ENCODE data around the gene ZC3H4. TPM values are rescaled to one million over a fixed set of nuclear protein-coding genes. Genes with fewer than 3 reads are reported as not detected.
A peak's percentile ranks its signal among the peaks of the same experiment; 100 is the strongest.

The ZC3H4 gene
- total and polyA plus RNA-seq, 9 of the 15 experiments (the other 6 are each of a cell fraction or from before 2014, with no cell fraction given), result 2.2 to 75.6 (median 18.3) TPM

DNA sequence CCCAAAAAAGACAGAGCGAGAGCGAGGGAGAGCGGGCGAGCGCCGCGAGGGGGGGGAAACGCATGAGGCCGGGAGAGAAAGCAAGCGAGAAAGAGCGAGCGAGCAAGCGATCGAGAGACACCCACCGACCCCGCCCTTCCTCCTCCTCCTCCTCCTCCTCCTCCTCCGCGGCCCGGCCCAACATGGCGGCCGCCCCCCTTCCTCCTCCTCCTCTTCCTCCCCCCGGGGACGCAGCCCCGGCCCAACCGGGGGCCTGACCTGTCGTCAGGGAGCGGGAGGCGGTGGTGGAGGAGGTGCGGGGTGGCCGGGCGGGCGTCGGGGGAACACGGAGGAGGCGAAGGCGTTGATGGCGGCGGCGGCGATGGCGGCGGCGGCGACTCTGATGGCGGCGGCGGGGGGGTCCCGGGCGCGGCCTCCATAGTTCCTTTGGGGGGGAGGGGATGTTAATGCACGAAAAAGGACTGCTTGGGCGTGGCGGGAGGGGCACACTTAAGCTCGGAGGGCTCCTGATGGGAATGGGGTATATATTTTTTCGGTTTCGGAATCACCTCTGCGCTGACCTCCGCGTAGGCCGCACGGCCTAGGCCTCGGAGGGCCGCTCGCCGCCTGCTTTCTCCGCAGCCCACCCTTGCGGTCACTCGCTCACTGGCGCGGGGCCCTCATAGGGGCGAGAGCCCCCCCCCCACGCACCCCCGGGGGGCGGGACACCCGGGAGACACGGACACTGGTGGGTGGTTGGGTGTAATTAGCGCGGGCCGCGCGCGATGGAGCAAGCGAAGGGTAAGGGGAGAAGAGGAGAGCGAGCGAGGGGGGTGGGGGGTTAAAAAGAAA, 1.2 kb downstream of the ZC3H4 start (continued):
- TF ChIP-seq KAT7 (CRISPR knock-in tag; IDR thresholded peaks at IDR 0.05; ENCODE audit: borderline replicate concordance) (no peak; the same call in 1 of the 2 replicates), TOE1 (IDR thresholded peaks at IDR 0.05; ENCODE audit: borderline replicate concordance) (no peak), TOE1 (CRISPR knock-in tag; IDR thresholded peaks at IDR 0.05; ENCODE audit: borderline replicate concordance, low read depth) (no peak), ZFP36 (IDR thresholded peaks at IDR 0.05; ENCODE audit: low read depth, low read length, partially characterized antibody) (peak; percentile 30), EHMT2 (IDR thresholded peaks at IDR 0.05) (no peak), ETV1 (tag; conservative IDR thresholded peaks at IDR 0.05; ENCODE audit: low read depth) (no peak), FOXK1 (CRISPR knock-in tag; IDR thresholded peaks at IDR 0.05; ENCODE audit: borderline replicate concordance) (0 out of 2 replicates have a peak, but pooled peaks have one; percentile 50), RBM22 (IDR thresholded peaks at IDR 0.05; ENCODE audit: low read depth, low read length, poor library complexity, severe bottlenecking) (peak; percentile 93), GABPA (tag; conservative IDR thresholded peaks at IDR 0.05; ENCODE audit: low read depth) (peak; percentile 23; the same call in 1 of the 2 replicates), ZBTB9 (CRISPR knock-in tag; IDR thresholded peaks at IDR 0.05) (0 out of 2 replicates have a peak, but pooled peaks have one; percentile 61), ZNF274 (IDR thresholded peaks at IDR 0.05; ENCODE audit: borderline replicate concordance, low read depth, low read length) (no peak), PHF20 (IDR thresholded peaks at IDR 0.05; ENCODE audit: partially characterized antibody) (peak; percentile 34), CBX2 (IDR thresholded peaks at IDR 0.05; ENCODE audit: insufficient read depth, low read length, poor library complexity, severe bottlenecking) (no peak), ZNF121 (CRISPR knock-in tag; conservative IDR thresholded peaks at IDR 0.05) (no peak), PCBP1 (IDR thresholded peaks at IDR 0.05; ENCODE audit: low read depth, low read length, poor library complexity, severe bottlenecking) (no peak), ZNF512 (tag; IDR thresholded peaks at IDR 0.05) (no peak), SP2 (IDR thresholded peaks at IDR 0.05; ENCODE audit: extremely low read depth, low read depth, low read length, poor library complexity, severe bottlenecking) (no peak), PRDM10 (IDR thresholded peaks at IDR 0.05; ENCODE audit: partially characterized antibody) (peak; percentile 12)
- TF ChIP-seq, protein P1, sequence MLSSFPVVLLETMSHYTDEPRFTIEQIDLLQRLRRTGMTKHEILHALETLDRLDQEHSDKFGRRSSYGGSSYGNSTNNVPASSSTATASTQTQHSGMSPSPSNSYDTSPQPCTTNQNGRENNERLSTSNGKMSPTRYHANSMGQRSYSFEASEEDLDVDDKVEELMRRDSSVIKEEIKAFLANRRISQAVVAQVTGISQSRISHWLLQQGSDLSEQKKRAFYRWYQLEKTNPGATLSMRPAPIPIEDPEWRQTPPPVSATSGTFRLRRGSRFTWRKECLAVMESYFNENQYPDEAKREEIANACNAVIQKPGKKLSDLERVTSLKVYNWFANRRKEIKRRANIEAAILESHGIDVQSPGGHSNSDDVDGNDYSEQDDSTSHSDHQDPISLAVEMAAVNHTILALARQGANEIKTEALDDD (IDR thresholded peaks at IDR 0.05), result no peak
